Lung (tissue), 12 donors: Measurements from ENCODE around the gene ITGB1BP1. TPM values are rescaled to one million over a fixed set of nuclear protein-coding genes. Genes with fewer than 3 reads are reported as not detected.

Experiments
- ATAC-seq: fragments of 200-7000 bp; cut with Tn5 transposase; one replicate; pipeline ENCODE4 v1.9.1; 2020; ENCODE audit warnings: moderate number of reproducible peaks; ENCODE audit not compliant: insufficient read depth, low FRiP score
- DNase-seq, 3 donors: peaks; one replicate each; pipeline ENCODE4 v3.0.0-alpha.2; 2013 to 2017
- H3K27ac ChIP-seq, 2 donors: one replicate each; pipeline ENCODE4 v1.5.1; 2013; ENCODE audit warnings: mild to moderate bottlenecking in 2 of 2, moderate library complexity in 2 of 2, control low read depth in 1 of 2, inconsistent platforms in 1 of 2, low read depth in 1 of 2, low read length in 1 of 2
- H3K27me3 ChIP-seq, 3 donors: one replicate each; pipeline ENCODE4 v1.5.1; 2013; ENCODE audit warnings: low read length in 2 of 3; ENCODE audit not compliant: control insufficient read depth in 3 of 3, insufficient read depth in 3 of 3
- H3K36me3 ChIP-seq, 4 donors: one replicate each; pipeline ENCODE4 v1.5.1; 2013; ENCODE audit warnings: low read length in 4 of 4, mild to moderate bottlenecking in 1 of 4, moderate library complexity in 1 of 4; ENCODE audit not compliant: control insufficient read depth in 4 of 4, insufficient read depth in 4 of 4
- H3K4me1 ChIP-seq, 5 donors: one replicate each; pipeline ENCODE4 v1.5.1; 2013; ENCODE audit warnings: low read length in 5 of 5, mild to moderate bottlenecking in 2 of 5, moderate library complexity in 1 of 5; ENCODE audit not compliant: control insufficient read depth in 5 of 5, insufficient read depth in 5 of 5
- H3K4me3 ChIP-seq: one replicate; pipeline ENCODE4 v1.5.1; 2013; ENCODE audit warnings: mild to moderate bottlenecking, control low read depth, moderate library complexity
- H3K9ac ChIP-seq, 2 donors: one replicate each; pipeline ENCODE4 v1.5.1; 2013; ENCODE audit warnings: low read length in 2 of 2, control low read depth in 1 of 2; ENCODE audit not compliant: insufficient read depth in 1 of 2
- H3K9me3 ChIP-seq, 4 donors: one replicate each; pipeline ENCODE4 v1.5.1; 2013; ENCODE audit warnings: low read length in 3 of 4, mild to moderate bottlenecking in 1 of 4, moderate library complexity in 1 of 4; ENCODE audit not compliant: control insufficient read depth in 4 of 4, insufficient read depth in 3 of 4
- CTCF ChIP-seq: IDR thresholded peaks from 2 replicates; pipeline ENCODE4 v1.5.1; 2012; ENCODE audit warnings: mild to moderate bottlenecking; ENCODE audit errors: control extremely low read depth, extremely low read depth
- WGBS, 2 donors: extraction: QIAGEN DNeasy Blood & Tissue Kit; methylation state at CpG; one replicate each; pipeline ENCODE4 v1.1.7; 2013; 5-methylcytosine and 5-hydroxymethylcytosine counted together
- polyA plus RNA-seq, 2 donors: library from polyadenylated mRNA; stranded (reverse); fragments of 200-250 nt; gene quantifications; one replicate each; pipeline ENCODE4 v1.2.1, GENCODE V29; 2013
- total RNA-seq, 2 donors: library from RNA; depleted of rRNA in 1 of 2; stranded (reverse); fragments of >200 nt in 1 of 2; gene quantifications; one replicate each; pipeline ENCODE4 v1.2.1, GENCODE V29; 2014 to 2021
- donor health status: control.
- donor health status: control.
- donor health status: Bipolar disorder and iron deficiency.
- donor health status: healthy.
- donor health status: DM: yes; HTN: yes; CAD: no.

Gene ITGB1BP1
- total and polyA plus RNA-seq, 4 donors: 32.4 to 100 (median 62.6) TPM

GRCh38 chr2:9374071-9374730 lies 49.1 kb downstream of the ITGB1BP1 start:
- Histone ChIP-seq H3K4me1 (peaks cover 0 to 19% (median 0%) of the 10 kb centered on the region in 5 donors), H3K27me3 (no peaks in the 10 kb centered on the region), H3K27ac (no peak overlapping the region), H3K4me3 (no peak overlapping the region), H3K9me3 (no peaks in the 10 kb centered on the region), H3K36me3 (peaks cover 0 to 22% (median 5%) of the 10 kb centered on the region in 4 donors), H3K9ac (no peak overlapping the region)
- no peak for TF ChIP-seq CTCF
- ATAC-seq: no peak
- no peak for DNase-seq
- 97 to 98% methylated on average over 18 of the region's 18 CpGs for WGBS, 2 donors

GRCh38 chr2:9373476-9373875 lies 49.9 kb downstream of the ITGB1BP1 start:
- no peaks in the 10 kb centered on the region for H3K9me3 ChIP-seq
- 91 to 92% methylated on average over 6 of the region's 6 CpGs for WGBS, 2 donors
- H3K36me3 ChIP-seq: peaks cover 0 to 20% (median 7%) of the 10 kb centered on the region in 4 donors
- no peak overlapping the region for H3K27ac ChIP-seq
- H3K9ac ChIP-seq: no peak overlapping the region
- no peaks in the 10 kb centered on the region for H3K27me3 ChIP-seq
- H3K4me3 ChIP-seq: no peak overlapping the region
- H3K4me1 ChIP-seq: peaks cover 0 to 12% (median 0%) of the 10 kb centered on the region in 5 donors
- ATAC-seq: no peak
- DNase-seq: no peak
- TF ChIP-seq CTCF: no peak

- peaks cover 0 to 10% (median 0%) of the 10 kb centered on the region in 5 donors for H3K4me1 ChIP-seq
- peaks cover 0 to 18% (median 11%) of the 10 kb centered on the region in 4 donors for H3K36me3 ChIP-seq
- H3K27me3 ChIP-seq: no peaks in the 10 kb centered on the region
- DNase-seq: no peak
- TF ChIP-seq CTCF: no peak
- 96 to 97% methylated on average over 17 of the region's 17 CpGs for whole genome bisulfite sequencing, 2 donors
- no peak overlapping the region for H3K27ac ChIP-seq
- ATAC-seq: no peak
- H3K9me3 ChIP-seq: no peaks in the 10 kb centered on the region
- no peak overlapping the region for H3K9ac ChIP-seq
- no peak overlapping the region for H3K4me3 ChIP-seq
Observed at GRCh38 chr2:9373047-9373446, 50.3 kb downstream of the ITGB1BP1 start.
